Mammary epithelial cell (primary cell): ENCODE data around the gene SLC52A3.

Experiments
- CTCF ChIP-seq, 2 donors: IDR thresholded peaks in 1 of 2; conservative IDR thresholded peaks in 1 of 2; 2 replicates each; pipeline ENCODE4 v1.5.1; 2011 to 2012; ENCODE audit warnings: inconsistent platforms in 2 of 2, low read length in 2 of 2, mild to moderate bottlenecking in 2 of 2, control low read depth in 1 of 2, low read depth in 1 of 2; ENCODE audit not compliant: insufficient read depth in 1 of 2; ENCODE audit errors: extremely low read depth in 1 of 2
- EZH2 ChIP-seq: IDR thresholded peaks from 2 replicates; pipeline ENCODE4 v1.6.1; 2012; ENCODE audit warnings: low read length, inconsistent platforms, borderline replicate concordance

GRCh38 chr20:776165-776564 is 7.9 kb upstream of the SLC52A3 start:
- TF ChIP-seq CTCF (conservative IDR thresholded peaks at IDR 0.05 in 1 of 2, IDR thresholded peaks at IDR 0.05 in 1 of 2; ENCODE audit: extremely low read depth in 1 of 2, insufficient read depth in 1 of 2, low read depth in 1 of 2, low read length in 2 of 2) (no peak), EZH2 (no peak)
